ENCODE measurements around the gene CCDC107.
"Not testable (repeated sequence)": the region's sequence is repeated elsewhere in the genome, so short reads cannot be mapped to it uniquely, and the experiment has no call there.

CCDC107 gene

GRCh38 chr9:35637427-35637955 lies 20.6 kb upstream of the CCDC107 start:
- DNase-seq; H2AK5ac ChIP-seq (ENCODE audit: low read length, severe bottlenecking); H3K27me3 ChIP-seq (ENCODE audit: control insufficient read depth in 1 of 2, insufficient read depth in 1 of 2, low read length in 2 of 2); H2BK12ac ChIP-seq (ENCODE audit: low read length in 2 of 2); H4K8ac ChIP-seq (ENCODE audit: low read length); H3K4me2 ChIP-seq (ENCODE audit: low read length, poor library complexity, severe bottlenecking); H3K79me1 ChIP-seq (replicated peaks; ENCODE audit: low read length, poor library complexity, severe bottlenecking); H3K14ac ChIP-seq (ENCODE audit: low read length in 2 of 2); H3K23ac ChIP-seq (ENCODE audit: low read length in 2 of 2); H2BK120ac ChIP-seq (ENCODE audit: low read depth, low read length); H3K9me3 ChIP-seq (ENCODE audit: control insufficient read depth, low read length); H3K4me3 ChIP-seq (ENCODE audit: insufficient read depth in 1 of 2, low read depth in 1 of 2, low read length in 2 of 2); H3K9ac ChIP-seq (ENCODE audit: low read length); H3K4me1 ChIP-seq (ENCODE audit: control insufficient read depth, insufficient read depth, low read depth, low read length); H2AFZ ChIP-seq (ENCODE audit: low read depth, low read length); H3K27ac ChIP-seq (ENCODE audit: low read length, poor library complexity, severe bottlenecking); H2BK5ac ChIP-seq (ENCODE audit: low read depth, low read length, poor library complexity, severe bottlenecking); H3K18ac ChIP-seq (ENCODE audit: low read depth in 1 of 2, low read length in 2 of 2); H3K36me3 ChIP-seq (ENCODE audit: control insufficient read depth in 1 of 2, insufficient read depth in 2 of 2, low read depth in 1 of 2, low read length in 2 of 2); H4K91ac ChIP-seq (ENCODE audit: low read length); H2BK15ac ChIP-seq (ENCODE audit: low read depth, poor library complexity, severe bottlenecking); H3K4ac ChIP-seq (ENCODE audit: low read depth in 1 of 2, low read length in 2 of 2): not testable (repeated sequence)
- whole genome bisulfite sequencing = 92% methylated on average over 9 of the region's 9 CpGs

- DNase-seq; H2BK12ac ChIP-seq (ENCODE audit: low read length in 2 of 2); H3K9me3 ChIP-seq (ENCODE audit: control insufficient read depth, low read length); H3K4me1 ChIP-seq (ENCODE audit: control insufficient read depth, insufficient read depth, low read depth, low read length); H4K8ac ChIP-seq (ENCODE audit: low read length); H3K9ac ChIP-seq (ENCODE audit: low read length); H2BK15ac ChIP-seq (ENCODE audit: low read depth, poor library complexity, severe bottlenecking); H3K27me3 ChIP-seq (ENCODE audit: control insufficient read depth in 1 of 2, insufficient read depth in 1 of 2, low read length in 2 of 2); H2BK5ac ChIP-seq (ENCODE audit: low read depth, low read length, poor library complexity, severe bottlenecking); H3K79me1 ChIP-seq (replicated peaks; ENCODE audit: low read length, poor library complexity, severe bottlenecking); H4K91ac ChIP-seq (ENCODE audit: low read length); H3K4ac ChIP-seq (ENCODE audit: low read depth in 1 of 2, low read length in 2 of 2); H3K27ac ChIP-seq (ENCODE audit: low read length, poor library complexity, severe bottlenecking); H3K4me2 ChIP-seq (ENCODE audit: low read length, poor library complexity, severe bottlenecking); H3K23ac ChIP-seq (ENCODE audit: low read length in 2 of 2); H3K36me3 ChIP-seq (ENCODE audit: control insufficient read depth in 1 of 2, insufficient read depth in 2 of 2, low read depth in 1 of 2, low read length in 2 of 2); H2BK120ac ChIP-seq (ENCODE audit: low read depth, low read length); H3K18ac ChIP-seq (ENCODE audit: low read depth in 1 of 2, low read length in 2 of 2); H3K4me3 ChIP-seq (ENCODE audit: insufficient read depth in 1 of 2, low read depth in 1 of 2, low read length in 2 of 2); H3K14ac ChIP-seq (ENCODE audit: low read length in 2 of 2); H2AK5ac ChIP-seq (ENCODE audit: low read length, severe bottlenecking); H2AFZ ChIP-seq (ENCODE audit: low read depth, low read length): not testable (repeated sequence)
- 74% methylated on average over 3 of the region's 8 CpGs for WGBS
Measured at GRCh38 chr9:35638751-35639150, 19.3 kb upstream of the CCDC107 start.

GRCh38 chr9:35639225-35639624 lies 18.9 kb upstream of the CCDC107 start:
- H3K9ac ChIP-seq (ENCODE audit: low read length); H3K36me3 ChIP-seq (ENCODE audit: control insufficient read depth in 1 of 2, insufficient read depth in 2 of 2, low read depth in 1 of 2, low read length in 2 of 2); H2BK5ac ChIP-seq (ENCODE audit: low read depth, low read length, poor library complexity, severe bottlenecking); H2BK15ac ChIP-seq (ENCODE audit: low read depth, poor library complexity, severe bottlenecking); H2BK12ac ChIP-seq (ENCODE audit: low read length in 2 of 2); H3K23ac ChIP-seq (ENCODE audit: low read length in 2 of 2); H2BK120ac ChIP-seq (ENCODE audit: low read depth, low read length); H3K4ac ChIP-seq (ENCODE audit: low read depth in 1 of 2, low read length in 2 of 2); H3K27ac ChIP-seq (ENCODE audit: low read length, poor library complexity, severe bottlenecking); H2AFZ ChIP-seq (ENCODE audit: low read depth, low read length); H4K8ac ChIP-seq (ENCODE audit: low read length); H3K14ac ChIP-seq (ENCODE audit: low read length in 2 of 2); H4K91ac ChIP-seq (ENCODE audit: low read length); H3K18ac ChIP-seq (ENCODE audit: low read depth in 1 of 2, low read length in 2 of 2); H3K4me3 ChIP-seq (ENCODE audit: insufficient read depth in 1 of 2, low read depth in 1 of 2, low read length in 2 of 2); H2AK5ac ChIP-seq (ENCODE audit: low read length, severe bottlenecking); H3K4me1 ChIP-seq (ENCODE audit: control insufficient read depth, insufficient read depth, low read depth, low read length); H3K27me3 ChIP-seq (ENCODE audit: control insufficient read depth in 1 of 2, insufficient read depth in 1 of 2, low read length in 2 of 2); H3K9me3 ChIP-seq (ENCODE audit: control insufficient read depth, low read length); DNase-seq; H3K4me2 ChIP-seq (ENCODE audit: low read length, poor library complexity, severe bottlenecking); H3K79me1 ChIP-seq (replicated peaks; ENCODE audit: low read length, poor library complexity, severe bottlenecking): not testable (repeated sequence)
- no CpG with 5 or more reads among the region's 1 CpG for WGBS

- Histone ChIP-seq H2AK5ac (ENCODE audit: low read length, severe bottlenecking) (no peak overlapping the region), H2BK120ac (ENCODE audit: low read depth, low read length) (no peak overlapping the region), H3K27me3 (ENCODE audit: control insufficient read depth in 1 of 2, insufficient read depth in 1 of 2, low read length in 2 of 2) (no peaks in the 10 kb centered on the region), H3K36me3 (ENCODE audit: control insufficient read depth in 1 of 2, insufficient read depth in 2 of 2, low read depth in 1 of 2, low read length in 2 of 2) (peaks cover 0 to 7% of the 10 kb centered on the region in 2 experiments), H3K18ac (ENCODE audit: low read depth in 1 of 2, low read length in 2 of 2) (no peak overlapping the region), H3K9me3 (ENCODE audit: control insufficient read depth, low read length) (no peaks in the 10 kb centered on the region), H4K8ac (ENCODE audit: low read length) (no peak overlapping the region), H2BK12ac (ENCODE audit: low read length in 2 of 2) (no peak overlapping the region), H3K4me2 (ENCODE audit: low read length, poor library complexity, severe bottlenecking) (no peak overlapping the region), H3K14ac (ENCODE audit: low read length in 2 of 2) (no peak overlapping the region), H3K23ac (ENCODE audit: low read length in 2 of 2) (no peak overlapping the region), H3K9ac (ENCODE audit: low read length) (no peak overlapping the region), H2BK5ac (ENCODE audit: low read depth, low read length, poor library complexity, severe bottlenecking) (no peak overlapping the region), H3K79me1 (replicated peaks; ENCODE audit: low read length, poor library complexity, severe bottlenecking) (peaks cover 2% of the 10 kb centered on the region), H4K91ac (ENCODE audit: low read length) (no peak overlapping the region), H3K4me3 (ENCODE audit: insufficient read depth in 1 of 2, low read depth in 1 of 2, low read length in 2 of 2) (no peak overlapping the region), H2AFZ (ENCODE audit: low read depth, low read length) (no peak overlapping the region), H3K4ac (ENCODE audit: low read depth in 1 of 2, low read length in 2 of 2) (no peak overlapping the region), H2BK15ac (ENCODE audit: low read depth, poor library complexity, severe bottlenecking) (no peak overlapping the region), H3K27ac (ENCODE audit: low read length, poor library complexity, severe bottlenecking) (no peak overlapping the region), H3K4me1 (ENCODE audit: control insufficient read depth, insufficient read depth, low read depth, low read length) (no peaks in the 10 kb centered on the region)
- no peak for DNase-seq
- no CpG with 5 or more reads among the region's 1 CpG for WGBS
Measured at GRCh38 chr9:35639631-35640030, 18.5 kb upstream of the CCDC107 start.

Data from mesenchymal stem cell (in vitro differentiated cells and primary cell).